Hindlimb muscle (tissue), 1 donor: ENCODE results near the gene RPL10A. TPM values are rescaled to one million over a fixed set of nuclear protein-coding genes. Genes with fewer than 3 reads are reported as not detected.
"Not testable (repeated sequence)": the region's sequence is repeated elsewhere in the genome, so short reads cannot be mapped to it uniquely, and the experiment has no call there.

Experiments used
- DNase-seq: peaks from one replicate; pipeline ENCODE4 v3.0.0-alpha.2; 2013
- polyA plus RNA-seq: library from polyadenylated mRNA; unstranded; fragments of 120-200 nt; gene quantifications from one replicate; pipeline ENCODE4 v1.2.1, GENCODE V29; 2013; ENCODE audit not compliant: insufficient read length

The RPL10A gene
- 2,463 TPM for polyA plus RNA-seq

DNA sequence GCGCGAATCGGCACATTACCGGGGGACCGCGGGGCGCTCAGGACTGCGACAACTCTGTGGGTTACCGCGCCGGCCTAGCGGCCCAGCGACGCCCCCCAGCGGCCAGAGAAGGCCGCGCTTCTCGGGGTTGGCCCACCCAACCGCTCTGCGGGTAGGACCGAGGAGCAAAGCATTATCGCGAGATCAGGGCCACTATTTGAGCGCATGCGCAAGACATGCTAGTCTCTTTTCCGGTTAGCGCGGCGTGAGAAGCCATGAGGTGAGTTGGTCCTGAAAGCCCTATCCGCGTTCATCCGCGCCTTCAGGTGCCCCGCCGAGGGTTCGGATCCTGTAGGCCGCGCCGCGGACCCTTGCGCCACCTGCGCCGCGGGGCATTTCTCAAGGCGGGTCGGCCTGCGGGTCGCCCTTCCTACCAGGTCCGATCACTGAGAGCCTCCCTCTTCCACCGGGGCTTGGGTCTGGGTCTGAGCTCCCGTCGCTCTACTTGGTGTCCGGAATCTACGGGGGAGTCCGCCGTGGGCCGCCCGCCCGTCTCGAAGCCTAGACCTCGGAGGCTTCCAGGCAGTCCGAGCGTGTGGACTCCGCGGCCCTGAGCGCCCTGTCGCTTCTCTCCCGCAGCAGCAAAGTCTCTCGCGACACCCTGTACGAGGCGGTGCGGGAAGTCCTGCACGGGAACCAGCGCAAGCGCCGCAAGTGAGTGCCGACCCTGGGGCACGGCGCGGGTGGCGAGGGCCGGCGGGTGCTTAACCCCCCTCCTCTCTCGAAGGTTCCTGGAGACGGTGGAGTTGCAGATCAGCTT, at the start of gene RPL10A:
Gene RPL10A, plus strand, starts transcription at position 221 of the 799 bp plus-strand sequence. Its CDS starts 34 bp downstream, at position 255.
- peak; percentile 98 for DNase-seq

DNA sequence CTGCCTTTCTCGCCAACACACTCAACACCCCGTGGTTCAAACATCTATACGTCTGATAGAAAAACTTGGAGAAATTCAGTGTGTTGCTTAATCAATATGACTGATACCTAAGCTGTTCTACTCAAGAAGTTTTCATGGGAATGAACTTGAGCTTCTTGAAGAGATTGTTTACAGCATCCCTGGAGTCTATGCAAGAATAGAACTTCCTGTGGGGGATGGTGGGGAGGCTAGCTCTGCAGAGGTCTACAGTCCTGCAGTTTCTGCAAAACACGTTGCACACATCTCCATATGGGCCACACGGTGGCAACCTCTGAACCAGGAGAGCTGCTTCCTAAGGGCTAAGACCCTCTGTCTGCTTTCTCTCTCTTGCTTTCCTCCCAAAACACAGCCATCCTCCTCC, 48.8 kb upstream of the RPL10A start:
- peak; percentile 37 for DNase-seq

DNA sequence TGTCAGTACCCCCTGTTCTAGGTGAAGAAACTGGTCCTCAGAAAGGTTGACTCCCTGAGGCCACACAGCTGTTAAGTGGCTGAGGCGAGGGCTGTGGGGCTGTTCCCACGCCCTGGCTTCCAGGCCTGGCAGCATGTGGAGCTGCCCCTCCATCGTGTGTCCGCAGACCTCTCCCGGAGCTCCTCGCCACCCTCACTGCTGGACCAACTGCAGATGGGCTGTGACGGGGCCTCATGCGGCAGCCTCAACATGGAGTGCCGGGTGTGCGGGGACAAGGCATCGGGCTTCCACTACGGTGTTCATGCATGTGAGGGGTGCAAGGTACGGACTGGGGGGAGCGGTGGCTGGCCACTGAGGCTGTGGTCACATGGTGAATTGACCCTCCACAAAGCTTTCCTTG, 48.2 kb upstream of the RPL10A start:
- no peak for DNase-seq

DNA sequence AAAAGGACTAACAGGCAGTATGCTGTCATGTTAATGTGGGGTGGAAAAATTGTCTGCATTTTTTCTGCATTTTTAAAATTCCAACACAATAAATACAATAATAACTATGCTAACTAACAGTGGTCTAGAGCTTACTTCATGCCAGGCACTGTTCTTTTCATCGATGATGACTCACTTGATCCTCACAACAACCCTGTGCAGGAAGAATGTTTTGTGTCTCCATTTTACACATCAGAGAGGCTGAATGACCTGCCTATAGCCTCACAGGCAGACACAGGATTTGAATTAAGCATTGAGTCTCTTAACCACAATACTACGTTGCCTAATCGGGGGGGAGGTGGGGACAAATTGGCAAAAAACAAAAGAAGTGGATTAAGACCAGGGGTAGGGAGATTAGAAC, 42.9 kb upstream of the RPL10A start:
- no peak for DNase-seq

DNA sequence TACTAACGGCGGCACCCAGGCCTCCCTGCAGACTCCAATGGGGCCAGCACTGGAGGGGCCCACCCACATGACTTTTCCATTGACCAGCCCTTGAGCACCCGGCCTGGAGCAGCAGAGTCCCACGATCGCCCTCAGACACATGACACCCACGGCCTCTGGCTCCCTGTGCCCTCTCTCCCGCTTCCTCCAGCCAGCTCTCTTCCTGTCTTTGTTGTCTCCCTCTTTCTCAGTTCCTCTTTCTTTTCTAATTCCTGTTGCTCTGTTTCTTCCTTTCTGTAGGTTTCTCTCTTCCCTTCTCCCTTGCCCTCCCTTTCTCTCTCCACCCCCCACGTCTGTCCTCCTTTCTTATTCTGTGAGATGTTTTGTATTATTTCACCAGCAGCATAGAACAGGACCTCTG, 42.1 kb upstream of the RPL10A start:
- no peak for DNase-seq

DNA sequence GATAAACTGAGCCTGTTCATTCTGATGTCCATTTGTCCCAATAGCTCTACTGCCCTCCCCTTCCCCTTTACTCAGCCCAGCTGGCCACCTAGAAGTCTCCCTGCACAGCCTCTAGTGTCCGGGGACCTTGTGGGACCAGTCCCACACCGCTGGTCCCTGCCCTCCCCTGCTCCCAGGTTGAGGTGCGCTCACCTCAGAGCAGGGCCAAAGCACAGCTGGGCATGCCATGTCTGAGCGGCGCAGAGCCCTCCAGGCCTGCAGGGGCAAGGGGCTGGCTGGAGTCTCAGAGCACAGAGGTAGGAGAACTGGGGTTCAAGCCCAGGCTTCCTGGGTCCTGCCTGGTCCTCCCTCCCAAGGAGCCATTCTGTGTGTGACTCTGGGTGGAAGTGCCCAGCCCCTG, 40.8 kb upstream of the RPL10A start:
- no peak for DNase-seq

DNA sequence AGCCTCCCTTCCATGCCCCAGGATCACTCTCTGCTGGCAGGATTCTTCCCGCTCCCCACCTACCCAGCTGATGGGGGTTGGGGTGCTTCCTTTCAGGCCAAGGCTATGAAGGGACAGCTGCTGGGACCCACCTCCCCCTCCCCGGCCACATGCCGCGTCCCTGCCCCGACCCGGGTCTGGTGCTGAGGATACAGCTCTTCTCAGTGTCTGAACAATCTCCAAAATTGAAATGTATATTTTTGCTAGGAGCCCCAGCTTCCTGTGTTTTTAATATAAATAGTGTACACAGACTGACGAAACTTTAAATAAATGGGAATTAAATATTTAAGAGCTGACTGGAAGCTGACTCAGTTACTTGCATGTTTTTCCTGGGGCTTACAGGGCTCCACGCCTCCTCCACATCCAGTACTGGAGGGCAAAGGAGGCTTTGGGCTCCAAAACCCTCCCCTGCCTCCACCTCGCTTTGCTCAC, 40.3 kb upstream of the RPL10A start:
- no peak for DNase-seq

DNA sequence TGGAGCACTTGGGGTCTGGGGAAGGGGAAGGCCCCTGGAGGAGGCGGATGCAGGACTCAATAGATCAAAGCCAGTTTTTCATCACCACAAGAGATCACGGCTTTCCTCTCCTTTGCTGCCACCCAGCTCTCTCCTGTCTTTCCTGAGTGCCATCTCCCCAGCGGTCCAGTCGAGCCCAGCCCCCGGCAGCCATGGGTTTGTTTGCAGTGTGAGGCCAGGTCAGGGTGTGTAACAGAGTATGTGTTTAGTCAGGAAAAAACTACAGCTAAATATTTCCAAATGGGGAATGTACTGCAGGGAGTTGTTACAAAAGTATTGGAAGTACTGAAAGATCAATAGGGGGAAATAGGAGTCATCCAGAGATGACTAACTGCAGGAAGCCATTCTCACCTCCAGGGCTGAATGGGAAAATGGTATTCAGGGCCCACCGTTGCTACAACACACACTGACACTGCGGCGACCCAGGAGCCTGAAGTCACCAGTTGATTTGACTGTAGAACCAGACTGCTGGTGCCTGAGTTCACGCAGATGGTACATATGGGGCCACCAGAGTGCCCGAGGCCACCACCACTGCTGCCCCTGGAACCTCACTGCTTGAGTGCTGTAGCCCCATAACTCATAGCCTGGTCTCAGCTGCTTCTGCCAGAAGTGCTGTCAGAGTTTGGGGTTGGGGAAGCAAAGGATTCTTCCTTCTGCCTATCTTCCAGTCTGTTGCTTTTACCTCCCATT, 39.6 kb upstream of the RPL10A start:
- DNase-seq = no peak

DNA sequence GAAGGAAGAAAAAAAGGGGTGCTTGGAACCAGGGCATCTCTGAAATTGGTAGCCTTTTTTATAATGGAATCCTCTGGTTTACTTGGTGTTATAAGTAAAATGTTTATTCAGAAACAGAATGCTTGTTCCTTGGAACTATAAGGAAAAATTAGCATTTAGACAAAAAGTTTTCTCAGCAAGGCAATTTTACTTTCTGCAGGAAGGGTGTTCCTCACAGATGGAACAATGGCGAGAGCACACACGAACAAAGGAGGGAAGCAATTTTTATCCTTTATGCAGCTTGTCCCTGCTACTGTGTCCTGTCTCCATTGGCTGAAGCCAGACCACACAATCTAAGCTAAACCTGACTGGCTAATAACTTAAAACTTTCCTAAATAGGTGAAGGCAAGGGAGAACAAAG, 38.7 kb upstream of the RPL10A start:
- no peak for DNase-seq

DNA sequence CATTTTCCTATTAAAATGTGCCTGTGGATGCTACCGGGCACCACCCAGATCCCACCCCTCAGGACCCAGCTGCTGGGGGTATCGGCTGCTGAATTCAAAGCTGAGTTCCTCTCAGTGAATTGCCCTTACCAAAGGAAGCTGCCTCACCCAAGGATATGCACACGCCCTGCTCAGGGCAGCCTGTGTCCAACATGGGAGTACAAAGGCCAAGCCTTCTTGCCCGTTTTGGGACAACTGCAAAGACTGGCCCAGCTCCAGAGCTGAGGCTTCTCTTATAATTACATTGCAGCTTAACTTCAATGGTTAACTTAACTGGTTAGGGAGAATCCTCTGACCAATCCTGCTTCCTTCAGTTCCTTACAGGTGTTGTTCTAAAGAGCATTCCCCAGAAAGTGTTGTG, 35.9 kb upstream of the RPL10A start:
- DNase-seq = no peak

DNA sequence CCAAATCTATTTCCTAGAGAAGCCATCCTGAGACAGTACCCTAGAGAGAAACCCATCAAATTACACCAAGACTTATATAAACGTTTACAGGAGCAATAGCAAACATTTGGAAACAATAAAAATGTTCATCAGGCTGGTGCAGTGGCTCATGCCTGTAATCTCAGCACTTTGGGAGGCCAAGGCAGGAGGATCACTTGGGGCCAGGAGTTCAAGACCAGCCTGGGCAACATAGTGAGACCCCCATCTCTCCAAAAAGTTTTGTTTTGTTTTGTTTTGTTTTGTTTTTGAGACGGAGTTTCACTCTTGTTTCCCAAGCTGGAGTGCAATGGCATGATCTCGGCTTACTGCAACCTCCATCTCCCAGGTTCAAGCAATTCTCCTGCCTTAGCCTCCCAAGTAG, 35.5 kb upstream of the RPL10A start:
- DNase-seq = not testable (repeated sequence)

DNA sequence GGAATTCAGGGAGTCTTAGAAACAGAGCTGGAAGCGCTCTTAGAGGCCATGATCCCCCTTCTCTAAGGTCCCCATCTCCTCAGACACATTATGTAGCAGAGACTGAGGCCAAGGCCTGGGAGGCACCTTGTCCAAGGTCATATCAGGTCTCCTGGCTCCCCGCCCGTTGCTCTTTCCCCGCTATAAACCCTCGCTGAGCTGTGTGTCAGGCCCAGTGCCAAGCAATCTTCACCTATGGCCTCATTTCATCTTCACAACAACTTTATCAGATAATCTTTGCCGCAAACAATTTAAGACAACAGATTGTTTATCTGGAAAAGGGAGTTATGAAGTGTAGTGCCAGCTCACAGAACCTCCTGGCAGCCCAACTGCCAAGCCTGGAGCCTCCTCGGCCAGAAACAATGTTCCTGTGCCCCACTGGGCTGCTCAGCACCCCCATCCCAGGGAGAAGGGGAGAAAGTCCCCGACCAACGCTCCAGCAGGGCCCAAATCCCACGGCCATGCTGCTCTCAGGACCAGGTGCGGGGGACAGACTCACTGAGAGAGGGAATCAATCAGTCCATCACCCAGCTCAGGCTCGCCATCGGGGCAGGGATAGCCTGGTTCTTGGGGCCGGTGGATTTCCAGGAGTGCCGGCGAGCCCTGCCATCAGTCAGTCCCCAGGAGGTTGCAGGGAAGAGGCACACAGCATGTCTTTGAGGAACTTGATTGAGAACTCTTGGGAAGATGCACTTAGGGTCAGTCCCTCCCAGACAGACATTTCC, 32.9 kb upstream of the RPL10A start:
- no peak for DNase-seq

DNA sequence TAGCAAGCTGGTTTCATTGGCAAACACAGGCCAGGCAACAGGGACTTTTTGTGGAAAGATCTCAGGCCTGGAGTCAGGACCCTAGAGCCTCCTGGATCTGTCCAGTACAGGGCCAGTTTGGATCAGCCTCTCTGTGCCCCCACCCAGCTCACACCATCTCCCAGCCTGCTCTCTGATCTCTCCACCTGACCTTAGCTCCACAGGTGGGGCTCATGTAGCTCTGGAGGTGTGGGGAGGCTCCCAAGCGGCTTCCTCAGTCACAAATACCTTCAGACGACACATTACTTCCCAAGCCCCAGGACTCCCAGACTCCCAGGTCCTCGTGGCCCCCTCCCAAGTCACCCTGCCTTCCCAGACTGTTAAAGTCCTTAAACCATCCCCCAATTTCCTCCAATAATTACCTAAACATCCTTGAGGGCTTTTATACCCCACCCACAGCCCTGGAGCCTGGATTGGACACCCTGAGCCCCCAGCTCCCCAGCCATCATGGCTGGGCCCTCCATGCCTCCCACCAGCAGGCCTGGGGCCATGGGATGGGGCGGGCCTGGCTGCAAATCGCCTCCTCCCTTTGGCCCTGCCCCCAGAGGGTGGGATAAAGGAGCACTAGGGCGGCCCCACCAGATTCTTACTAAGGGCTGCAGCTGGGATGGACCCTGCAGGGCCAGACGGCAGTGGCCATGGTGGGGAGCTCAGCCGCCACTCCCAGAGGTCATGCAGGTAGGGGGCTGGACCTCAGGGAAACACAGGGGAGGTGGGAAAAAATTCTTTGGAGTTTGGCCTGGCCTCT, 31.9 kb upstream of the RPL10A start:
- no peak for DNase-seq

DNA sequence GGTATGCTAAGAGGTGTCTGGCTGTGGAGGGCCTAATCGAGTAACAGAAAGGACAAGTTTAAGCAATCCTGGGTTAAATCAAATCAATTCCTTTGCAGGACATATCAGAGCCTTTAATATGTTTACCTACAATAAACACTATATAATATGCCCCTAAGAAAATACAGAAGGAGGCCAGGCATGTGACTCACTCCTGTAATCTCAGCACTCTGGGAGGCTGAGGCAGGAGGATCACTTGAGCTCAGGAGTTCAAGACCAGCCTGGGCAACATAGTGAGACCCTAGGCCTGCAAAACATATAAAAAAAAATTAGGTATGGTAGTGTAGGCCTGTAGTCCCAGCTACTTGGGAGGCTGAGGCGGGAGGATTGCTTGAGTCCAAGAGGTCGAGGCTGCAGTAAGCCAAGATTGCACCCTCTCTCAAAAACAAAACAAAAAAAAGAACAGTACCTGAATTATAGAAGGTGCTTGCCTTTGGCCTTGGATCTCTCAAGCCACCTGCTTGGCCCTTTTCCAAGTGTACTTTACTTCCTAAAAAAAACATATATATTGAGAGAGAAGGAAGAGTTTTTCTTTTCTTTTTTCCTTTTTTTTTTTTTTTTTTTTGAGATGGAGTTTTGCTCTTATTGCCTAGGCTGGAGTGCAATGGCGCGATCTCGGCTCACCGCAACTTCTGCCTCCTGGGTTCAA, 29.7 kb upstream of the RPL10A start:
- not testable (repeated sequence) for DNase-seq

DNA sequence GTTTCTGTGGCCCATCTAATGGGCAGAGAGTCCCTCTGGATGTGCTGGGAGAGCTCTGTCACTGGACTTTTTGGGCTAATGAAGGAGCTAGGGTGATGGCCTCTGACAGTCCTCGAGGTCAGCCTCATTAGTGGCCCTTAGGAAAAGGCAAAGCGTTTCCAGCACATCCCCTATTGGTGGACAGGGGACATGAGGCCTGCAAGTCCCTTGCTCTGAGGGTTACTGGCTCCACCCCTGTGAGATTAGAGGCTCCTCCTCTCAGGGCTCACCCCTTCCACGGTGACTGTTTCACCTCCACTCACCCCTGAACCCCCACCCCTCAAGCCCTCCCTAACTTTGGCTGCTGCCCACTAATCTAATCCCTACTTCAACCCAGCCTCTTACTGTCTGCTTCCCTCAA, 28.9 kb upstream of the RPL10A start:
- DNase-seq = no peak

DNA sequence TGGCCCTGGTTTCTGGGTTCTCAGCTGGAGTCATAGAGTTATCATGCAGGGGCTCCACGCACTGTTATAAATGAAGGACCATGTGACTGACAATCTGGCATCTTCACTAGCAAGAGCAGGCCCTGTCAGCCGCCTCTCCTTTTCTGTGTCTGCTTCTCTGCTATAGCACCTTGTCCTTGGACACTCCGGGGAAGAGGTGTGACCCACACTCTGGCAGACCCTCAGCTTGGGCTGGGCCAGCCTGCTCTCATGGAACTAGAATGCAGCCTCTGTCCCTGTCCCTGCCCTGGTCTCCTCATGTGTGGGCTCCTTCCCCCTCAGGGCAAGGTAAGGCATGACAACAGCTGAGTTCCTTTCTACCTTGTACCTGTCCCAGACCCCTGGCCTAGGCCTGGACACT, 27.0 kb upstream of the RPL10A start:
- no peak for DNase-seq

DNA sequence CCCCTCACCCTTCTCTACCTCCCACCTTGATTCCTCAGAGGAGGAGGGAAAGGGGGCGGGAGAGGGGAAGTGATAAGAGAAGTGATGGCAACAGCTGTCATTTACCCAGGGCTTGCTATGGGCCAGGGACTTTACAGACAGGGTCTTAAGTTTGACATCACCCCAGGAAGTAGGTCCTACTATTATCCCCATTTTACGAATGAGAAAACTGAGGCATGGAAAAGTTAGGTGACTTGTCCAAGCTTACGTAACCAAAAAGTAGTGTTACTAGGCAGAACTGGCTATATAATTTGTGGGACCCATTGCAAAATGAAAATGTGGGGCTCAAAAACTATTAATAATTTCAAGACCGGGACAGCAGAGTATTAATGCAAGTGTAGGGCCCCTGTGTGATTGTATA, 26.6 kb upstream of the RPL10A start:
- DNase-seq = no peak

DNA sequence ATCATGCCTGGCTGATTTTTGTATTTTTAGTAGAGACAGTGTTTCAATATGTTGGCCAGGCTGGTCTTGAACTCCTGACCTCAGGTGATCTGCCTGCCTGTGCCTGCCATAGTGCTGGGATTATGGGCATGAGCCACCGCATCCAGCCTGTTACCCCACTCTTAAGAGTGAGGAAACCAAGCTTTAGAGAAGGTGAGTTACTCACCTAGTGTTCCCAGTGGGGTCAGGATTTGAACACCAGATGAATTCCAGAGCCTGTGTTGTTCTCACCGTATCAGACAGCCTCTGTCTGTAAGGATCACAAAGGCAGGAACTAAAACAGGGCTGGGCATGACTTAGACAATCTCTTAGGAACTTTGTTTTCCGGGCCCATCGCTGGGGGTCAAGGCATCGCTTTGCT, 25.5 kb upstream of the RPL10A start:
- no peak for DNase-seq

DNA sequence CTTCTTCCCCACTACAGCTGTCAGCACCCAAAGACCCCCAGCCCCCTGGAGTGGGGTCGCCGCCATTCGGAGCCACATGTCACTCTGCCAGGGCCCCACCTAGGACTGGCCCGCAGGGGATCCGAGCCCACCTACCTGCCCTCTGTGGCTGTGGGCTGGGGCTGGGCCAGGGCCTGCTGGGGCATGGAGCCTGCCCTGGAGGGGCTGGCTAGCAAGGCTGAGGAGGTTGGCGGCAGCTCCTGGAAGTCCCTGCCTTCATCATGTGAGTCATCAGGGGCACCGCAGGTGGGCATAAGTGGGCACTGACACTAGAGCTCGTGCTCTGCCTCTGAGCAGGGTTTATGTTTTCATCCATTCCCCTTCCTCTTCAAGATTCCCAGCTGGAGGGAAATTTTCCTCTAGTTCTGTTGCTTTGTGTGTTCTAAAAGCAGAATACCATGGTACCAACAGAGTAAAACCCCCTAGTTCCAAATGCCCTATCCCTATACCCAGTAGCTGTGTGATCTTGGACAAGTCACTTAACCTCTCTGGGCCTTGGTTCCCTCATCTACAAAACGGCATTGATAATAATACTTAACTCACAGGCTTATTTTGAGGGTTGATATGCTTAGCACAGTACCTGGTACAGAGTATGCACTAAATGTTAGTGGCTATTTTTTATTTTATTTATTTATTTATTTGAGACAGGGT, 24.7 kb upstream of the RPL10A start:
- DNase-seq = no peak

DNA sequence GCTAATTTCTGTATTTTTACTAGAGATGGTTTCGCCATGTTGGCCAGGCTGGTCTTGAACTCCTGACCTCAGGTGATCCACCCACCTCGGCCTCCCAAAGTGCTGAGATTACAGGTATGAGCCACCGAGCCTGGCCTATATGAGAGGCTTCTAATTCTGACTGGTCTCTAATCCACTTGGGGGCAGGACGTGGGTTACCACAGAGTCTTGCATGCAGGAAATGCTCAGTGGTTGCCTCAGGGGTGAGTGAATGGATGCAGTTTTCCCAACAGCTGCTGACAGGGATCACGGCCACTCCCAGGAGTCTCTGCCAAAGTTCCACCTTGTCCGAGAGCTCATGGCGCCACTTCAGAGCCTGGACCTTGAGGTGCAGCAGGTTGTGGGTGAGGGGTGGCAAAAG, 22.5 kb upstream of the RPL10A start:
- DNase-seq = no peak

DNA sequence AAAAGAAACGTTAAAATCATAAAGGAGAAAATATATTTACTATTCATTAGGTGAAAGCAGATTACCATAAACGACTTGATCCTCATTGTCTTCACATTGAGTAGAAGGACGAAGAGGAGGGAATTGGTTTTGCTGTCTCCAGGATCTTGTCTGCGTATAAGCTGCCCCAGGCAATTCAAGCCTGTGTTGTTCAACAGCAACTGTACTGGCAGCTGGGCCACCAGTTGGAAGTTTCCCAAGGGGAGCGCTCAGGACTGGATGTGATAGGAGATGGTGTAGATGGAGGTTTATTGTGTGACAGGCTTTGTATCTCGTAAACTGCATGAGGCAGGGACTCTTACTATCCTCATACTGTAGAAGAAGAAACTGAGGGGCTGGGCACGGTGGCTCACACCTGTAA, 20.0 kb upstream of the RPL10A start:
- no peak for DNase-seq
